Measurements from ENCODE around the gene CCN6. TPM values are rescaled to one million over a fixed set of nuclear protein-coding genes. Genes with fewer than 3 reads are reported as not detected.
"Not testable (repeated sequence)": the region's sequence is repeated elsewhere in the genome, so short reads cannot be mapped to it uniquely, and the experiment has no call there.

The CCN6 gene
- total and polyA plus RNA-seq, 4 donors, result 0.57 to 0.69 TPM; not detected in 2

DNA sequence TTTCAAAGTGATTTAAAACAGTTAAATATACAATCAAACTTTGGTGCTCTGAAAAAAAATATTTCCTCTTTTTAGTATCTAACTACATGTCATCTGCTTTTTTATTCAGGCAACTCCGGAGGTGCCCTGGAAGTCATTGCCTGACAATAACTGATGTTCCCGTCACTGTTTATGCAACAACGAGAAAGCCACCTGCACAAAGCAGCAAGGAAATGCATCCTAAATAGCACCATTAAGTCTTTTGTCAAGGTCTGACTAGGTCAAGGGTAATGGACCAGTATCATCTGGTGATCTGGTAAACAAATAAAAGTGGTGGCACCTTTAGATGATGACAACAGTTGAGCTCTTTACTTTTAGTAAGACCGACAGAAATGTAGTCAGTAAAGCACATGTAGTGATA is 46.7 kb downstream of the CCN6 start:
- DNase-seq (ENCODE audit: low read depth in 4 of 6, low spot score in 6 of 6), result no peak
- Histone ChIP-seq H3K4me1 (ENCODE audit: control insufficient read depth, insufficient read depth, low read length) (no peaks in the 10 kb centered on the region), H3K4me3 (ENCODE audit: low read depth, low read length) (no peak overlapping the region), H3K9me3 (ENCODE audit: control insufficient read depth, insufficient read depth, low read length) (peaks cover 3% of the 10 kb centered on the region), H3K27me3 (ENCODE audit: control insufficient read depth, insufficient read depth, low read length) (no peaks in the 10 kb centered on the region), H3K27ac (ENCODE audit: low read depth, low read length) (no peak overlapping the region), H3K36me3 (ENCODE audit: control insufficient read depth, insufficient read depth, low read length) (peaks cover 4% of the 10 kb centered on the region)
- WGBS (ENCODE audit: insufficient coverage), result 70% methylated on average over 2 of the region's 4 CpGs

DNA sequence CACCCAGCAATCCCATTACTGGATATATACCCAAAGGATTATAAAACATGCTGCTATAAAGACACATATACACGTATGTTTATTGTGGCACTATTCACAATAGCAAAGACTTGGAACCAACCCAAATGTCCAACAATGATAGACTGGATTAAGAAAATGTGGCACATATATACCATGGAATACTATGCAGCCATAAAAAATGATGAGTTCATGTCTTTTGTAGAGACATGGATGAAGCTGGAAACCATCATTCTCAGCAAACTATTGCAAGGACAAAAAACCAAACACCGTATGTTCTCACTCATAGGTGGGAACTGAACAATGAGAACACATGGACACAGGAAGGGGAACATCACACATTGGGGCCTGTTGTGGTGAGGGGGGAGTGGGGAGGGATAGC is 52.1 kb downstream of the CCN6 start:
- DNase-seq (ENCODE audit: low read depth in 4 of 6, low spot score in 6 of 6); H3K27me3 ChIP-seq (ENCODE audit: control insufficient read depth, insufficient read depth, low read length); H3K4me1 ChIP-seq (ENCODE audit: control insufficient read depth, insufficient read depth, low read length); H3K27ac ChIP-seq (ENCODE audit: low read depth, low read length); H3K9me3 ChIP-seq (ENCODE audit: control insufficient read depth, insufficient read depth, low read length); H3K4me3 ChIP-seq (ENCODE audit: low read depth, low read length): not testable (repeated sequence)
- peaks cover 16% of the 10 kb centered on the region for H3K36me3 ChIP-seq (ENCODE audit: control insufficient read depth, insufficient read depth, low read length)
- no CpG with 5 or more reads among the region's 2 CpGs for WGBS (ENCODE audit: insufficient coverage)

DNA sequence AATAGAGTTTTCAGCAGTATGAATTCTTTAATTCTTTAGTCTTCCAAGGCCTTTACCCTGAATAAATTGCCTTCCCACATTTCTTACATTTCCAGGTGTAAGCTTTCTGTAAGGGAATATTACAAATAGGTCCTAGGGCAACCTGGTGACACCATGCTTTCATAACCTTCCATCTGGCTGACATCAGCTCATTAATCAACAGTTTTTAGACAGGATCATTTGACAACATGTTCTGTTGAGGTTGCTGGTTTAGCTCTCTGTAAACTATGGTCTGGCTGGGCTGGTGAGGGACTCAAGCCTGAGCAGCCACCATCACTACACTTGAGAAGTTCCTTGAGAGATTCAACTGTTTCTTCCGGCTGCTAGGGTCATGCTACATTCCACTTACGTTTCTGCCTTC is 52.7 kb downstream of the CCN6 start:
- peaks cover 3% of the 10 kb centered on the region for H3K9me3 ChIP-seq (ENCODE audit: control insufficient read depth, insufficient read depth, low read length)
- no peak for DNase-seq (ENCODE audit: low read depth in 4 of 6, low spot score in 6 of 6)
- 100% methylated on average over 1 of the region's 2 CpGs for WGBS (ENCODE audit: insufficient coverage)
- no peak overlapping the region for H3K4me3 ChIP-seq (ENCODE audit: low read depth, low read length)
- H3K27ac ChIP-seq (ENCODE audit: low read depth, low read length), result no peak overlapping the region
- H3K27me3 ChIP-seq (ENCODE audit: control insufficient read depth, insufficient read depth, low read length), result no peaks in the 10 kb centered on the region
- H3K4me1 ChIP-seq (ENCODE audit: control insufficient read depth, insufficient read depth, low read length), result no peaks in the 10 kb centered on the region
- H3K36me3 ChIP-seq (ENCODE audit: control insufficient read depth, insufficient read depth, low read length), result peaks cover 16% of the 10 kb centered on the region

DNA sequence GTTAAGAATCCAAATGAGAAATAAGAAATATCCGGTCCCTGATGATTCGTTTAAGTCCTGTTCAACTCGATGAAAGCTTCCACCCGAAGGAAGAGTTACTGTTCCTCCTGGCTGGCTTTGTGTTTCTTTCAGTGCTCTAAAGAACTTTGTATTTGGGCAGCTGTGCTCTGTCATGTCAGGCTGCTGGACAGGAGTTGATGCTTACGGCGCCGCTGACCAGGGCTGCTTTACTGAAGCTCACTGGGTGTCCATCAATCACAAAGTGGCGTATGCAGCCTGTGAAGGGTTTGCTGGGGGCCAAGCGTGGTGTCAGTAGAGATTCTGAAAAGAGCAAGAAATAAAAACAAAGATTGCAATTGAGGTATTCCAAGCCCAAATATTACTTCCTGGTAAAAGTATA is 55.4 kb downstream of the CCN6 start:
- Histone ChIP-seq H3K36me3 (ENCODE audit: control insufficient read depth, insufficient read depth, low read length) (peaks cover 12% of the 10 kb centered on the region), H3K27me3 (ENCODE audit: control insufficient read depth, insufficient read depth, low read length) (no peaks in the 10 kb centered on the region), H3K4me3 (ENCODE audit: low read depth, low read length) (no peak overlapping the region), H3K4me1 (ENCODE audit: control insufficient read depth, insufficient read depth, low read length) (no peaks in the 10 kb centered on the region), H3K9me3 (ENCODE audit: control insufficient read depth, insufficient read depth, low read length) (peaks cover 2% of the 10 kb centered on the region), H3K27ac (ENCODE audit: low read depth, low read length) (no peak overlapping the region)
- 15% methylated on average over 7 of the region's 9 CpGs for WGBS (ENCODE audit: insufficient coverage)
- peak in 1 of 6 donors; percentile 16 for DNase-seq (ENCODE audit: low read depth in 4 of 6, low spot score in 6 of 6)

DNA sequence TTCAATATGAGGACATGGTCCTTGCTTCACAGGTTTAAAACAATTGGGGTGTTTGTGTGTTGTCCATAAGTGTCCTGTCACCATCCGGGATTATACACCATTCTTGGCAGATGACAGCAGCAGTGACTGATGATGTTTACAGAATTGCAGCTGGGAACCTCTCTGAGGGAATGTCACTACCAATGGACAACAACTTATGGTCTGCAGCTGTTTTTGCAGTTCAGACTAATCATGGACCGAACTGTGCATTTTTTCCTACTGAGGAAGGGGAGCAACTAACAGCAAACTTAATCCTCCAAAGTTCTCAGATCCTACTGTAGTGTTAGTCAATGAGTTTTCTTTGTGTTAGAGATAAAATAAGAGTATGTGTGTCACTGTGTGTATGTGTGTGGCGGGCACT is 59.5 kb downstream of the CCN6 start:
- Histone ChIP-seq H3K4me1 (ENCODE audit: control insufficient read depth, insufficient read depth, low read length) (no peaks in the 10 kb centered on the region), H3K27ac (ENCODE audit: low read depth, low read length) (no peak overlapping the region), H3K27me3 (ENCODE audit: control insufficient read depth, insufficient read depth, low read length) (no peaks in the 10 kb centered on the region), H3K9me3 (ENCODE audit: control insufficient read depth, insufficient read depth, low read length) (no peaks in the 10 kb centered on the region), H3K4me3 (ENCODE audit: low read depth, low read length) (no peak overlapping the region), H3K36me3 (ENCODE audit: control insufficient read depth, insufficient read depth, low read length) (peaks cover 3% of the 10 kb centered on the region)
- peak in 1 of 6 donors; percentile 32 for DNase-seq (ENCODE audit: low read depth in 4 of 6, low spot score in 6 of 6)
- WGBS (ENCODE audit: insufficient coverage), result 56% methylated on average over 1 of the region's 3 CpGs

DNA sequence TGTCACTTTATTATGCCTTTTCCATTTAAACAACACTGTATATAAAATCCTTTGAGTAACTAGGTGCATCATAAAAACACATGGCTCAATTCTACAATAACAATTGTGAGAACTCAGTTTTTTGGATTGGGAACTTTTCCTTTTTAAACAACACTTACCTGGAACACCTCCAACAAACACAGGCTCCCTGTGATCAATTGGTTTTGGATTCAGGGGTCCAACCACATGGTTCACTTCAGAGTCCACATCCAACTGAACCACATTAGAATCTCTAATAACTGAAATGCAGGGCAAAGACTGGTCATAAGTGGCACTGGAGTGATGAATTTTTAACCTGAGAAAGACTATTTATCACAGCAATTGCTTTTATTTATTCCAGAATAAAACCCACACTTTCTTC is 60.0 kb downstream of the CCN6 start:
- Histone ChIP-seq H3K4me3 (ENCODE audit: low read depth, low read length) (no peak overlapping the region), H3K27me3 (ENCODE audit: control insufficient read depth, insufficient read depth, low read length) (no peaks in the 10 kb centered on the region), H3K9me3 (ENCODE audit: control insufficient read depth, insufficient read depth, low read length) (no peaks in the 10 kb centered on the region), H3K36me3 (ENCODE audit: control insufficient read depth, insufficient read depth, low read length) (peaks cover 3% of the 10 kb centered on the region), H3K27ac (ENCODE audit: low read depth, low read length) (no peak overlapping the region), H3K4me1 (ENCODE audit: control insufficient read depth, insufficient read depth, low read length) (no peaks in the 10 kb centered on the region)
- DNase-seq (ENCODE audit: low read depth in 4 of 6, low spot score in 6 of 6), result peak in 1 of 6 donors; percentile 40

DNA sequence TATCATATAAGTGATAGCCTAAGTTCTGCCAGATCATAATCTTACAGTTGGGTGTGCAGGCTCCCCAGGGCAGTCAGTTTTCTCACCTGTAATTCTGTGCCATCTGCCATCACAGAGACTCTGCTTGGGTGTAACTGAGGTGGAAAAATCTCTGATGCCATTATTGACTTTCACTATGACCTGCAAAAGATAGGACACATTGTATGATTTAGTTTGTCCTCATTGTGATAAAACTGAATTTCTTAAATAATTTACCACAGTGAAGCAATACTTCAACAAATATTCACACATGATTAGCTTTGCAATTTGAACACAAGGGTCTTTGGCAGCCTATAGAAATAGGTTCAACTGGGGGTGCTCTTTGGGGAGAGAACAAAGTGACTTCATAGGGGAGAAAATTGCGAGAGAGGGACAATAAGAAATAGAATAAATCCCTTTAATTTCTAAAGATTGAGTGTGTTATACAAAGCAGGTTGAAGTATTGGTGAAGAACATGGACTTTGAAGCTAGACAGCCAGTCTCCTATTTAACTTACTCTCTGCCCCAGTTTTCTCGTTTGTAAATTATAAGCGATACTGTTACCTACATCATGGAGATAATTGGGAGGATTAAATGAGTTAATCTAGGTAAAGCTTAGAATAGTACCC is 60.8 kb downstream of the CCN6 start:
- no peak for DNase-seq (ENCODE audit: low read depth in 4 of 6, low spot score in 6 of 6)
- H3K4me3 ChIP-seq (ENCODE audit: low read depth, low read length), result no peak overlapping the region
- no peaks in the 10 kb centered on the region for H3K27me3 ChIP-seq (ENCODE audit: control insufficient read depth, insufficient read depth, low read length)
- no peaks in the 10 kb centered on the region for H3K4me1 ChIP-seq (ENCODE audit: control insufficient read depth, insufficient read depth, low read length)
- no peaks in the 10 kb centered on the region for H3K9me3 ChIP-seq (ENCODE audit: control insufficient read depth, insufficient read depth, low read length)
- H3K36me3 ChIP-seq (ENCODE audit: control insufficient read depth, insufficient read depth, low read length), result no peaks in the 10 kb centered on the region
- no CpG with 5 or more reads among the region's 3 CpGs for WGBS (ENCODE audit: insufficient coverage)
- H3K27ac ChIP-seq (ENCODE audit: low read depth, low read length), result no peak overlapping the region

DNA sequence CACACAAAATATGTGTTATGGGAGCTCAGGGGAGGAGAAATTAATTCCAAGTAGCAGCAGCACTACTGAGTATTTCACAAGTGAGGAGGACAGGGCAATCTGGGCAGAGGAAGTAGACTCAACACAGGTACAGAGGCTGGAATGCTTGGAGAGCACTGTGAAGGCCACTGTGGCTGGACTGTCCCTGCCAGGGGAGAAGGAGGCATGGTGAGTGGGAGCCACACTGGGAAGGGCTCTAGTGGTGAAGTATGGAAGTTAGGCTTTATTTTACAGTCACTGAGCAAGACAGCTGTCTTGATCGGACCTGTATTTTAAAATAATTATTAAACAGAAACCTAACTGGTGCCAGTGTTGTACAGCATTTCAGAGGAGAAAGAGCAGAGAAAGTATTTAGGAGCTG is 62.3 kb downstream of the CCN6 start:
- no peaks in the 10 kb centered on the region for H3K36me3 ChIP-seq (ENCODE audit: control insufficient read depth, insufficient read depth, low read length)
- WGBS (ENCODE audit: insufficient coverage), result no CpG with 5 or more reads among the region's 1 CpG

DNA sequence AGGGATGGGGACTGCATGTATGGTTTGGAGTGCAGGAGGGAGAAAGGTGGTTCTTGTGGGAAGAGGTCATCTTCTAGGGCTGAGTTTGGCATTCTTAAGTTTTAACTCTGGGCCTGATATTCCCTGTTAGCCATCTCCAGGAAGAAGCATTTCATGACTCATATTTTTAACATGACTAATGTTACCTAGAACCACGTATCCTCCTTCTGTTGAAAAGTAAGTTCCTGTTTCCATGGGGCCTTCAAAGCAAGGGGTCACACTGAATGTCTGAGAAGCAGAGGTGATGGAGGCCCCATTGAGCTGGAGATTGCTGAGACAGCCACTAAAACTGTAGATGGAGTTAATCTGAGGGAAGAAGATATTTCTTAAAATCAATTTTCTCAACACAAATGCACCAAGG is 63.6 kb downstream of the CCN6 start:
- Histone ChIP-seq H3K36me3 (ENCODE audit: control insufficient read depth, insufficient read depth, low read length) (no peaks in the 10 kb centered on the region), H3K27me3 (ENCODE audit: control insufficient read depth, insufficient read depth, low read length) (no peaks in the 10 kb centered on the region), H3K4me1 (ENCODE audit: control insufficient read depth, insufficient read depth, low read length) (no peaks in the 10 kb centered on the region), H3K27ac (ENCODE audit: low read depth, low read length) (no peak overlapping the region), H3K4me3 (ENCODE audit: low read depth, low read length) (no peak overlapping the region), H3K9me3 (ENCODE audit: control insufficient read depth, insufficient read depth, low read length) (no peaks in the 10 kb centered on the region)
- WGBS (ENCODE audit: insufficient coverage), result 100% methylated on average over 1 of the region's 1 CpG
- no peak for DNase-seq (ENCODE audit: low read depth in 4 of 6, low spot score in 6 of 6)

More for the DNA sequence above, 62.3 kb downstream of the CCN6 start:
- Histone ChIP-seq H3K4me1 (ENCODE audit: control insufficient read depth, insufficient read depth, low read length) (no peaks in the 10 kb centered on the region), H3K9me3 (ENCODE audit: control insufficient read depth, insufficient read depth, low read length) (no peaks in the 10 kb centered on the region), H3K27ac (ENCODE audit: low read depth, low read length) (no peak overlapping the region), H3K27me3 (ENCODE audit: control insufficient read depth, insufficient read depth, low read length) (no peaks in the 10 kb centered on the region), H3K4me3 (ENCODE audit: low read depth, low read length) (no peak overlapping the region)
- DNase-seq (ENCODE audit: low read depth in 4 of 6, low spot score in 6 of 6), result no peak

DNA sequence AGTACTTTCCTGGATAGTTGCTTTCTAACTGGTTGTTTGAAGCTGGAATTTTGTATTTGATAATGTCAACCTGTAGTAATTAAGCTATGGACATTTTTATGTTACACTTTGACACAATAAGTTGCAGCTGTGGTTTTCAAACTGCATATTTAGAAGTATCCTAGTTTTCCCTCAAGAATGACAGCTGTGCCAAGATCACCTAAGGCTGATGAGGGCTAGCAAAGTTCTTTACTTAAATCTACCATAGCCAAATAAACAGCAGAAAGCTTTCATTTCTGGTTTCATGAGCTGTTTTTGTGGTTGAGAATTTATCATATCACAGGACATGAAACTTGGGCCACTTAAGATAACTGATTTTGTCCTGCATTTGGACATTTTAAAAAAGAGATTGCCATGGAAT is 64.1 kb downstream of the CCN6 start:
- no peak overlapping the region for H3K27ac ChIP-seq (ENCODE audit: low read depth, low read length)
- H3K4me1 ChIP-seq (ENCODE audit: control insufficient read depth, insufficient read depth, low read length), result no peaks in the 10 kb centered on the region
- no peaks in the 10 kb centered on the region for H3K9me3 ChIP-seq (ENCODE audit: control insufficient read depth, insufficient read depth, low read length)
- no peak for DNase-seq (ENCODE audit: low read depth in 4 of 6, low spot score in 6 of 6)
- no peak overlapping the region for H3K4me3 ChIP-seq (ENCODE audit: low read depth, low read length)
- H3K36me3 ChIP-seq (ENCODE audit: control insufficient read depth, insufficient read depth, low read length), result no peaks in the 10 kb centered on the region
- H3K27me3 ChIP-seq (ENCODE audit: control insufficient read depth, insufficient read depth, low read length), result no peaks in the 10 kb centered on the region
